ENCODE measurements around the gene FKBP4. TPM values are rescaled to one million over a fixed set of nuclear protein-coding genes. Genes with fewer than 3 reads are reported as not detected.

The FKBP4 gene, protein sequence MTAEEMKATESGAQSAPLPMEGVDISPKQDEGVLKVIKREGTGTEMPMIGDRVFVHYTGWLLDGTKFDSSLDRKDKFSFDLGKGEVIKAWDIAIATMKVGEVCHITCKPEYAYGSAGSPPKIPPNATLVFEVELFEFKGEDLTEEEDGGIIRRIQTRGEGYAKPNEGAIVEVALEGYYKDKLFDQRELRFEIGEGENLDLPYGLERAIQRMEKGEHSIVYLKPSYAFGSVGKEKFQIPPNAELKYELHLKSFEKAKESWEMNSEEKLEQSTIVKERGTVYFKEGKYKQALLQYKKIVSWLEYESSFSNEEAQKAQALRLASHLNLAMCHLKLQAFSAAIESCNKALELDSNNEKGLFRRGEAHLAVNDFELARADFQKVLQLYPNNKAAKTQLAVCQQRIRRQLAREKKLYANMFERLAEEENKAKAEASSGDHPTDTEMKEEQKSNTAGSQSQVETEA
- total RNA-seq (10 to 100 TPM; 42.9 to 50.2 TPM), polyA plus RNA-seq (10 to 100 TPM; 18.2 to 23.8 TPM)
- long read RNA-seq, donor 1, transcript FKBP4-201 (10 exons, 3,732 nt): major isoform, 243 of 267 reads
- long read RNA-seq, donor 1, partial matches to known transcripts: 15 of 267 reads
- long read RNA-seq, donor 1, other reads (novel, unspliced or antisense): 9 of 267 reads
- long read RNA-seq, donor 2, transcript FKBP4-201 (10 exons, 3,732 nt): major isoform, 14 of 25 reads
- long read RNA-seq, donor 2, partial matches to known transcripts: 9 of 25 reads
- long read RNA-seq, donor 2, other reads (novel, unspliced or antisense): 2 of 25 reads

DNA sequence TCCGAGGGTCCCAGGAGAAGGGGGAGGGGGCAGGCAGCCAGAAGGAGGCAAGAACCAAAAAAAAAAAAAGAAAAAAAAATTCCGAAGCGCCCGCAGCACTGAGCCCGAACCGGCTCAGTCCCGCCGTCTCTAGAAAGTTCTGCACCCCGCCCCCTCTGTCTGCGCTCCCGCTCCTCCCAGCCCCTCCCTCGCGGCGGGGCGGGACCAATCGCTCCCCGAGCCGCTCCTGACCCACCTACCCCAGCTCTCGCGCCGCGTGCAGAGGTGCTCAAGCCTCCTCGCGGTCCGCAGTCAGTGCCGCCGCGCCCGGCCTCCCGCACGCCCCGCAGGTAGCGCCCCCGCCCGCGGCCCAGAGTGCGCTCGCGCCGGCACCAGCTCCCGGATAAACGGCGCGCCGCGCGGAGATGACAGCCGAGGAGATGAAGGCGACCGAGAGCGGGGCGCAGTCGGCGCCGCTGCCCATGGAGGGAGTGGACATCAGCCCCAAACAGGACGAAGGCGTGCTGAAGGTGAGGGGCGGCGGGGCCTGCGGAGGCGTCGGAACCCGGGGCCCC lies at the start of gene FKBP4:
TSS of gene FKBP4 (plus strand) at position 235 of the 554 bp plus-strand sequence. CDS start at position 405, 170 bp downstream.
- H3K9me3 ChIP-seq (ENCODE audit: control insufficient read depth, low read length): no peaks in the 10 kb centered on the region
- H3K4me3 ChIP-seq (ENCODE audit: low read length in 2 of 2): peak within 1 kb of the TSS; percentile 58 to 94
- peak within 1 kb of the TSS in 1 of 2 donors; percentile 91 for H3K27ac ChIP-seq (ENCODE audit: low read depth in 1 of 2, low read length in 2 of 2)
- 0 to 1% methylated on average over 49 to 63 of the region's 63 CpGs for WGBS, 2 donors
- H3K4me1 ChIP-seq (ENCODE audit: control insufficient read depth in 1 of 2, insufficient read depth in 2 of 2, low read length in 2 of 2): peaks cover 0 to 3% of the 10 kb centered on the region in 2 donors
- ATAC-seq (ENCODE audit: low FRiP score): peak; percentile 96
- peak; percentile 95 to 96 for DNase-seq
- H3K27me3 ChIP-seq (ENCODE audit: control insufficient read depth in 1 of 2, insufficient read depth in 2 of 2, low read length in 1 of 2): no peaks in the 10 kb centered on the region
- intact Hi-C loops (cut with DNase I): no loop called here
- peaks cover 0 to 9% of the 10 kb centered on the region in 2 donors for H3K36me3 ChIP-seq (ENCODE audit: control insufficient read depth in 1 of 2, insufficient read depth in 2 of 2, low read length in 1 of 2)

DNA sequence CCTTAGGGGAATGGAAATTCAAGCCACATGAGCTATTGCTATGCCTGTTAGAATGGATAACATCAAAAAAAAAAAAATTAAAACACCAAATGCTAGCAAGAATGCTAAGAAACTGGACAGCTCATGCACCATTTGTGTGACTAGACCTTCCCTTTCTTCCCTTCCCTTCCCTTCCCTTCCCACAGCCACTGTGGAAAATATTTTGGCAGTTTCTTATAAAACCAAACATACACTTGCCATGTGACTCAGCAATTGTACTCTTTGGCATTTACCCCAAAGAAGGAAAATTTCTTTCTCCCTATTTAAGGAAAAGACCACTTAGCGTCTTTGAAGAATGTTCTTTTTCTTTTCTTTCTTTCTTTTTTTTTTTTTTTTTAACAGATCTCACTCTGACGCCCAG lies 49.1 kb upstream of the FKBP4 start:
- Histone ChIP-seq H3K27me3 (ENCODE audit: control insufficient read depth in 1 of 2, insufficient read depth in 2 of 2, low read length in 1 of 2) (no peaks in the 10 kb centered on the region), H3K36me3 (ENCODE audit: control insufficient read depth in 1 of 2, insufficient read depth in 2 of 2, low read length in 1 of 2) (no peaks in the 10 kb centered on the region), H3K9me3 (ENCODE audit: control insufficient read depth, low read length) (no peaks in the 10 kb centered on the region), H3K4me3 (ENCODE audit: low read length in 2 of 2) (no peak overlapping the region), H3K27ac (ENCODE audit: low read depth in 1 of 2, low read length in 2 of 2) (no peak overlapping the region), H3K4me1 (ENCODE audit: control insufficient read depth in 1 of 2, insufficient read depth in 2 of 2, low read length in 2 of 2) (no peaks in the 10 kb centered on the region)
- intact Hi-C loops (cut with DNase I): no loop called here
- WGBS, 2 donors: 0 to 4% methylated on average over 2 of the region's 2 CpGs
- no peak for DNase-seq
- ATAC-seq (ENCODE audit: low FRiP score): no peak

DNA sequence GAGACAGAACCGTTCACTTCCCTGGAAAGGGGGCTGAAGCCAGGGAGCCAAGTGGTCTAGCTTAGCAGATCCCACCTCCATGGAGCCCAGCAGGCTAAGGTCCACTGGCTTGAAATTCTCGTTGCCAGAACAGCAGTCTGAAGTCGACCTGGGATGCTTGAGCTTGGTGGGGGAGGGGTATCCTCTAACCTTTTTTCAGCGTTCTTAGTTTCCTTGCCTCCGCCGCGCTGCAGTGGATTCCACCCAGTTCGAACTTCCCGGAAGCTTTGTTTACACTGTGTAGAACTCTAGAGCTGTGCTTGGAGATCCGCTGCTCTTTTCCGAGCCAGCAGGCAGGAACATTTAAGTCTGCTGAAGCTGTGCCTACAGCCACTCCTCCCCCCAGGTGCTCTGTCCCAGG lies 45.2 kb upstream of the FKBP4 start:
- no peak overlapping the region for H3K4me3 ChIP-seq (ENCODE audit: low read length in 2 of 2)
- ATAC-seq (ENCODE audit: low FRiP score): no peak
- intact Hi-C loops (cut with DNase I): no loop called here
- no peak overlapping the region for H3K27ac ChIP-seq (ENCODE audit: low read depth in 1 of 2, low read length in 2 of 2)
- H3K27me3 ChIP-seq (ENCODE audit: control insufficient read depth in 1 of 2, insufficient read depth in 2 of 2, low read length in 1 of 2): no peaks in the 10 kb centered on the region
- H3K36me3 ChIP-seq (ENCODE audit: control insufficient read depth in 1 of 2, insufficient read depth in 2 of 2, low read length in 1 of 2): no peaks in the 10 kb centered on the region
- DNase-seq: peak in 1 of 2 donors; percentile 15
- WGBS, 2 donors: 52 to 73% methylated on average over 11 of the region's 11 CpGs
- H3K9me3 ChIP-seq (ENCODE audit: control insufficient read depth, low read length): no peaks in the 10 kb centered on the region
- no peaks in the 10 kb centered on the region for H3K4me1 ChIP-seq (ENCODE audit: control insufficient read depth in 1 of 2, insufficient read depth in 2 of 2, low read length in 2 of 2)

DNA sequence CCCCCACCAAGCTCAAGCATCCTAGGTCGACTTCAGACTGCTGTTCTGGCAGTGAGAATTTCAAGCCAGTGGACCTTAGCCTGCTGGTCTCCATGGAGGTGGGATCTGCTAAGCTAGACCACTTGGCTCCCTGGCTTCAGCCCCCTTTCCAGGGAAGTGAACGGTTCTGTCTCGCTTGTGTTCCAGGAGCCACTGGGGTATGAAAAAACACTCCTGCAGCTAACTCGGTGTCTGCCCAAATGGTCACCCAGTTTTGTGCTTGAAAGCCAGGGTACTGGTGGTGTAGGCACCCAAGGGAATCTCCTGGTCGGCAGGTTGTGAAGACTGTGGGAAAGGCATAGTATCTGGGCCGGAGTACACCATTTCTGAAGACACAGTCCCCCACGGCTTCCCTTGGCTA lies 44.6 kb upstream of the FKBP4 start:
- DNase-seq: no peak
- no peak for ATAC-seq (ENCODE audit: low FRiP score)

DNA sequence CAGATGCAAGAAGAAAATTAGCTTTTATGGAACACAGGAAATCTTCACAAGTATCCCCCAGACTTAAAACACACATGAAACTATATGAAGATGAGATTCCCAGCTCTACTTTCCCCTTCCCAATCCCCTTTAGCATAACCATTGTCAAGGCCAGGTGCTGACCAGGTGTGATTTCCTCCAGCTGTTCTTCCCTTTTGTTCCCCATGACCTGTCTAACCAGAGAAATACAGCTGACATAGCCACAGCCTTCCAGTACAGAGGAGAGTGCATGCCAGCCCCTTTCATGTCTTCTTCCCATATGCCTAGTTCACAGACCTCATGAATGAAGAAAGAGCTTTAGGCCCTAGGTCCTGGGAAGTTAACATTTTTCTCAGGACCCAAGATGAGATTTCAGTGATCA lies 43.5 kb upstream of the FKBP4 start:
- ATAC-seq (ENCODE audit: low FRiP score) (no peak), DNase-seq (no peak)
- intact Hi-C loops (cut with DNase I): no loop called here
- Histone ChIP-seq H3K4me1 (ENCODE audit: control insufficient read depth in 1 of 2, insufficient read depth in 2 of 2, low read length in 2 of 2) (no peaks in the 10 kb centered on the region), H3K36me3 (ENCODE audit: control insufficient read depth in 1 of 2, insufficient read depth in 2 of 2, low read length in 1 of 2) (no peaks in the 10 kb centered on the region), H3K27me3 (ENCODE audit: control insufficient read depth in 1 of 2, insufficient read depth in 2 of 2, low read length in 1 of 2) (no peaks in the 10 kb centered on the region), H3K9me3 (ENCODE audit: control insufficient read depth, low read length) (no peaks in the 10 kb centered on the region), H3K4me3 (ENCODE audit: low read length in 2 of 2) (no peak overlapping the region), H3K27ac (ENCODE audit: low read depth in 1 of 2, low read length in 2 of 2) (no peak overlapping the region)

More for the DNA sequence above, 44.6 kb upstream of the FKBP4 start:
- intact Hi-C loops (cut with DNase I): no loop called here
- H3K9me3 ChIP-seq (ENCODE audit: control insufficient read depth, low read length): no peaks in the 10 kb centered on the region
- no peaks in the 10 kb centered on the region for H3K36me3 ChIP-seq (ENCODE audit: control insufficient read depth in 1 of 2, insufficient read depth in 2 of 2, low read length in 1 of 2)
- no peaks in the 10 kb centered on the region for H3K27me3 ChIP-seq (ENCODE audit: control insufficient read depth in 1 of 2, insufficient read depth in 2 of 2, low read length in 1 of 2)
- no peak overlapping the region for H3K27ac ChIP-seq (ENCODE audit: low read depth in 1 of 2, low read length in 2 of 2)
- H3K4me1 ChIP-seq (ENCODE audit: control insufficient read depth in 1 of 2, insufficient read depth in 2 of 2, low read length in 2 of 2): no peaks in the 10 kb centered on the region
- H3K4me3 ChIP-seq (ENCODE audit: low read length in 2 of 2): no peak overlapping the region
- WGBS, 2 donors: 65 to 67% methylated on average over 7 of the region's 7 CpGs

DNA sequence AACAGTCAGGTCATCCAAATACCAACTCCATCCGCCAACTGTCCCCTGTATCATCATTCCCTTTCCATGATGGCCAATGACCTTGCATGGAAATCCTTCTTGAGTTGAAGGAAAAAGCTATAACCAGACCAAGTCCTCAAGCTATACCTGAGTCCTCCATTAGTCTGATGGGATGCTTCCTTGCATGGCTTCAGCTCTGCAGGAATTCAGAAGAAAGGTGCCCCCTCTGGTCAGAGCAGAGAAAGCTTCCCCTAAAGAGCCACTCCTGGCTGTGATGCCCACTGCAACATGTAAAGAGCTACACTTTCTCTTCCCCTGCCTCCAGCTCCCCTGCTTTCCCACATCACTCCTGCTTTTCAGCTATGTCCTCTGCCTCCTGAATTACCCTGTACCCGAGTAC lies 43.1 kb upstream of the FKBP4 start:
- Histone ChIP-seq H3K27ac (ENCODE audit: low read depth in 1 of 2, low read length in 2 of 2) (no peak overlapping the region), H3K9me3 (ENCODE audit: control insufficient read depth, low read length) (no peaks in the 10 kb centered on the region), H3K36me3 (ENCODE audit: control insufficient read depth in 1 of 2, insufficient read depth in 2 of 2, low read length in 1 of 2) (no peaks in the 10 kb centered on the region), H3K4me1 (ENCODE audit: control insufficient read depth in 1 of 2, insufficient read depth in 2 of 2, low read length in 2 of 2) (no peaks in the 10 kb centered on the region), H3K27me3 (ENCODE audit: control insufficient read depth in 1 of 2, insufficient read depth in 2 of 2, low read length in 1 of 2) (no peaks in the 10 kb centered on the region), H3K4me3 (ENCODE audit: low read length in 2 of 2) (no peak overlapping the region)
- ATAC-seq (ENCODE audit: low FRiP score): no peak
- intact Hi-C loops (cut with DNase I): no loop called here
- DNase-seq: no peak
- WGBS, 2 donors: 62 to 63% methylated on average over 2 of the region's 2 CpGs

DNA sequence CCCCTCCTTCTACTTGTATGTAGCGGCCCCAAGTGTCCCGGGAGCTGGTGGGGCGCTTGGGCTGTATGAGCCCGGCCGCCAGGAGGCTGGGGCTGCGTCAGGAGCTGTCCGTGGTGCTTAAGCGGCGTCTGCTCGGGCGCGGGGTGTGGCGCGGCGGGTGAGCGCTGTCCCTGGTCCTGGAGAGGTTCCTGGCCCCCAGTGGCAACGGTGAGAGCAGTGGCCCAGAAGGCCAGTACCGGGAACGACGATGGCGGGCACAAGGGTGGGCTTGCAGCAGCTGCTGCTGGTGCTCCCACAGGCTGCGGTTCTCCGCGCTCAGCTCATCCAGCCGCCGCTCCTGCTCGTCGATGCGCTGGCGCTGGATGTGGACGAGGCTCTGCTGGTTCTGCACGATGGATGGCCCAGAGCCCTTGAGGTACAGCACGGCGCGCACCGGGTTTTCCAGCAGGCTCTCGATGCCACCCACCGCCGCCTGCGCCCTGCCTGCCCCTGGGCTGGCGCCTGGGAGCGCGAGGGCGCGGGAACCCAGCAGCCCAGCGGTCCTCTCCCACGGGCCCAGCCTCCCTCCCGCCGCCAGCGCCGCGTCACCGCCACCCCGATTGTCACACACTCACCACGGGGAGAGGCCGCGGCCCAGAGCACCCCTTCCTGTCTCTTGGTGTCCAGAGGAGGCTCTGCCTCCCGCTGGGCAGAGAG lies 41.9 kb upstream of the FKBP4 start:
- 6% methylated on average over 55 to 58 of the region's 58 CpGs for WGBS, 2 donors
- ATAC-seq (ENCODE audit: low FRiP score): peak; percentile 96
- DNase-seq: peak; percentile 85 to 96
- Histone ChIP-seq H3K9me3 (ENCODE audit: control insufficient read depth, low read length) (no peaks in the 10 kb centered on the region), H3K27me3 (ENCODE audit: control insufficient read depth in 1 of 2, insufficient read depth in 2 of 2, low read length in 1 of 2) (no peaks in the 10 kb centered on the region), H3K4me3 (ENCODE audit: low read length in 2 of 2) (no peak overlapping the region), H3K36me3 (ENCODE audit: control insufficient read depth in 1 of 2, insufficient read depth in 2 of 2, low read length in 1 of 2) (no peaks in the 10 kb centered on the region), H3K27ac (ENCODE audit: low read depth in 1 of 2, low read length in 2 of 2) (no peak overlapping the region), H3K4me1 (ENCODE audit: control insufficient read depth in 1 of 2, insufficient read depth in 2 of 2, low read length in 2 of 2) (no peaks in the 10 kb centered on the region)
- intact Hi-C loops (cut with DNase I): no loop called here

DNA sequence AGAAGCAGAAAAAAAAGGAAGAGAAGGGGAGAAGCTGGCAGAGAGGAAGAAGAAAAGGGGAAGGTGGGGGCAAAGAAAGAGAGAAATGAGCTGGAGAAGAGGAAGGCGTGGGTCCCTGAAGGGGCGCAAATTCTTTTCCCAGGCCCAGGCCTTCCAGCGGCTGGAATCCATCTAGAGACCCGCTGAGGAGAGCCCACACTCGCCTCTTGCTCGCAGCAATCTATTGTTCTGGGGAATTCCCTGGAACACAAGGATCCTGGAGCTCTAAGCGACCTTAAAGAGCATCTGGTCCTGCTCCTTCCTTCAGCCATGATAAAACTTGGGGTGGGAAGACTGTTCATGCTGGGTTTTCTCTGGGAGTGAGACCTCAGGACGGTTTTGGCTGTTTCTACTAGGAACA lies 41.2 kb upstream of the FKBP4 start:
- Histone ChIP-seq H3K36me3 (ENCODE audit: control insufficient read depth in 1 of 2, insufficient read depth in 2 of 2, low read length in 1 of 2) (no peaks in the 10 kb centered on the region), H3K4me1 (ENCODE audit: control insufficient read depth in 1 of 2, insufficient read depth in 2 of 2, low read length in 2 of 2) (no peaks in the 10 kb centered on the region), H3K9me3 (ENCODE audit: control insufficient read depth, low read length) (no peaks in the 10 kb centered on the region), H3K27ac (ENCODE audit: low read depth in 1 of 2, low read length in 2 of 2) (no peak overlapping the region), H3K27me3 (ENCODE audit: control insufficient read depth in 1 of 2, insufficient read depth in 2 of 2, low read length in 1 of 2) (no peaks in the 10 kb centered on the region), H3K4me3 (ENCODE audit: low read length in 2 of 2) (no peak overlapping the region)
- intact Hi-C loops (cut with DNase I): no loop called here
- WGBS, 2 donors: 31 to 41% methylated on average over 8 of the region's 8 CpGs
- ATAC-seq (ENCODE audit: low FRiP score) (no peak), DNase-seq (no peak)
